Nephron (organoid): Measurements from ENCODE around the gene INTS11.
"Not testable (repeated sequence)": the region's sequence is repeated elsewhere in the genome, so short reads cannot be mapped to it uniquely, and the experiment has no call there.

Source experiments
- H3K27ac Mint-ChIP-seq, 3 experiments: 2 replicates each; pipeline ENCODE4 v1.8.0; 2020; ENCODE audit warnings: mixed read lengths in 3 of 3, mild to moderate bottlenecking in 2 of 3, moderate library complexity in 1 of 3
- H3K27me3 Mint-ChIP-seq: 2 replicates; pipeline ENCODE4 v1.8.0; 2021; ENCODE audit warnings: low read depth, mild to moderate bottlenecking, moderate library complexity, mixed read lengths
- H3K36me3 Mint-ChIP-seq: 2 replicates; pipeline ENCODE4 v1.8.0; 2020; ENCODE audit warnings: low read depth, mixed read lengths
- H3K4me1 Mint-ChIP-seq: 2 replicates; pipeline ENCODE4 v1.8.0; 2020; ENCODE audit warnings: mixed read lengths
- H3K4me3 Mint-ChIP-seq, 3 experiments: 2 replicates each; pipeline ENCODE4 v1.8.0; 2020; ENCODE audit warnings: mild to moderate bottlenecking in 3 of 3, mixed read lengths in 3 of 3, moderate library complexity in 2 of 3
- H3K9me3 Mint-ChIP-seq: 2 replicates; pipeline ENCODE4 v1.8.0; 2020; ENCODE audit warnings: mixed read lengths
- CTCF ChIP-seq, 3 experiments: fragments of 200-600 bp; sonication (generic); IDR thresholded peaks; one replicate each; pipeline ENCODE4 v1.5.0; 2021; ENCODE audit warnings: antibody characterized with exemption in 3 of 3; ENCODE audit not compliant: unreplicated experiment in 3 of 3

The INTS11 gene

GRCh38 chr1:1318777-1319645 is 5.4 kb downstream of the INTS11 start:
- peaks cover 19% of the 10 kb centered on the region for H3K36me3 Mint-ChIP-seq
- no peaks in the 10 kb centered on the region for H3K9me3 Mint-ChIP-seq
- no peaks in the 10 kb centered on the region for H3K27me3 Mint-ChIP-seq
- H3K4me3 Mint-ChIP-seq, result peak overlapping the region in 2 of 3 experiments; percentile 26 to 48
- TF ChIP-seq CTCF (IDR thresholded peaks at IDR 0.05; ENCODE audit: unreplicated experiment in 3 of 3), result no peak
- peak overlapping the region in 1 of 3 experiments; percentile 48 for H3K27ac Mint-ChIP-seq
- peaks cover 32% of the 10 kb centered on the region for H3K4me1 Mint-ChIP-seq

GRCh38 chr1:1318131-1318652 is 6.3 kb downstream of the INTS11 start:
- H3K4me3 Mint-ChIP-seq, result peak overlapping the region in 1 of 3 experiments; percentile 50
- H3K9me3 Mint-ChIP-seq, result no peaks in the 10 kb centered on the region
- peaks cover 26% of the 10 kb centered on the region for H3K4me1 Mint-ChIP-seq
- peaks cover 22% of the 10 kb centered on the region for H3K36me3 Mint-ChIP-seq
- peak overlapping the region in 1 of 3 experiments; percentile 48 for H3K27ac Mint-ChIP-seq
- TF ChIP-seq CTCF (IDR thresholded peaks at IDR 0.05; ENCODE audit: unreplicated experiment in 3 of 3), result no peak
- no peaks in the 10 kb centered on the region for H3K27me3 Mint-ChIP-seq

- Mint-ChIP-seq H3K36me3 (peaks cover 22% of the 10 kb centered on the region), H3K27me3 (no peaks in the 10 kb centered on the region), H3K4me3 (peak overlapping the region in 1 of 3 experiments; percentile 12), H3K9me3 (no peaks in the 10 kb centered on the region), H3K4me1 (peaks cover 20% of the 10 kb centered on the region), H3K27ac (no peak overlapping the region)
- TF ChIP-seq CTCF (IDR thresholded peaks at IDR 0.05; ENCODE audit: unreplicated experiment in 3 of 3), result no peak
Observed at GRCh38 chr1:1317420-1317819, 7.0 kb downstream of the INTS11 start.

GRCh38 chr1:1316199-1316598 is 8.3 kb downstream of the INTS11 start:
- peaks cover 16% of the 10 kb centered on the region for H3K4me1 Mint-ChIP-seq

GRCh38 chr1:1315435-1315954 is 9.0 kb downstream of the INTS11 start:
- Mint-ChIP-seq H3K36me3 (peaks cover 22% of the 10 kb centered on the region), H3K4me1 (peaks cover 16% of the 10 kb centered on the region), H3K4me3 (peak overlapping the region in 2 of 3 experiments; percentile 24 to 30), H3K27ac (peak overlapping the region in 2 of 3 experiments; percentile 67 to 74), H3K27me3 (no peaks in the 10 kb centered on the region), H3K9me3 (no peaks in the 10 kb centered on the region)
- no peak for TF ChIP-seq CTCF (IDR thresholded peaks at IDR 0.05; ENCODE audit: unreplicated experiment in 3 of 3)

More at GRCh38 chr1:1316199-1316598, 8.3 kb downstream of the INTS11 start:
- H3K9me3 Mint-ChIP-seq, H3K4me3 Mint-ChIP-seq, H3K27me3 Mint-ChIP-seq: not testable (repeated sequence)
- H3K36me3 Mint-ChIP-seq, result peaks cover 22% of the 10 kb centered on the region
- H3K27ac Mint-ChIP-seq, result peak overlapping the region in 1 of 3 experiments; percentile 74

- no peak for TF ChIP-seq CTCF (IDR thresholded peaks at IDR 0.05; ENCODE audit: unreplicated experiment in 3 of 3)
- H3K27me3 Mint-ChIP-seq, result no peaks in the 10 kb centered on the region
- H3K27ac Mint-ChIP-seq, result no peak overlapping the region
- H3K9me3 Mint-ChIP-seq, result no peaks in the 10 kb centered on the region
- H3K36me3 Mint-ChIP-seq, result peaks cover 22% of the 10 kb centered on the region
- H3K4me1 Mint-ChIP-seq, result peaks cover 16% of the 10 kb centered on the region
- no peak overlapping the region for H3K4me3 Mint-ChIP-seq
Observed at GRCh38 chr1:1314678-1315335, 9.7 kb downstream of the INTS11 start.
